ENCODE data around the gene THSD7B. TPM values are rescaled to one million over a fixed set of nuclear protein-coding genes. Genes with fewer than 3 reads are reported as not detected.
"Not testable (repeated sequence)": the region's sequence is repeated elsewhere in the genome, so short reads cannot be mapped to it uniquely, and the experiment has no call there.

The THSD7B gene
- total RNA-seq, 1 experiment from 2014 or later: not detected

DNA sequence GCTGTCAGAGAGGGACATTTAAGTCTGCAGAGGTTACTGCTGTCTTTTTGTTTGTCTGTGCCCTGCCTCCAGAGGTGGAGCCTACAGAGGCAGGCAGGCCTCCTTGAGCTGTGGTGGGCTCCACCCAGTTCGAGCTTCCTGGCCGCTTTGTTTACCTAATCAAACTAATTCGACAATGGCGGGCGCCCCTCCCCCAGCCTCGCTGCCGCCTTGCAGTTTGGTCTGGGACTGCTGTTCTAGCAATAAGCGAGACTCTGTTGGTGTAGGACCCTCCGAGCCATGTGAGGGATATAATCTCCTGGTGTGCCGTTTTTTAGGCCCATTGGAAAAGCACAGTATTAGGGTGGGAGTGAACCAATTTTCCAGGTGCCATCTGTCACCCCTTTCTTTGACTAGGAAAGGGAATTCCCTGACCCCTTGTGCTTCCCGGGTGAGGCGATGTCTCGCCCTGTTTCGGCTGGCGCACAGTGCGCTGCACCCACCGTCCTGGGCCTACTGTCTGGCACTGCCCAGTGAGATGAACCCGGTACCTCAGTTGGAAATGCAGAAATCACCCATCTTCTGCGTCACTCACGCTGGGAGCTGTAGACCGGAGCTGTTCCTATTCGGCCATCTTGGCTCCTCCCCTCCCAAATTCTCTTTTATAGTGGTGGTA lies 310.9 kb downstream of the THSD7B start:
- DNase-seq (ENCODE audit: low read depth, low spot score); in situ Hi-C loops (cut with HindIII; ENCODE audit: low pct_unique_long_range_greater_than_20kb, low sequenced_read_pairs): not testable (repeated sequence)

DNA sequence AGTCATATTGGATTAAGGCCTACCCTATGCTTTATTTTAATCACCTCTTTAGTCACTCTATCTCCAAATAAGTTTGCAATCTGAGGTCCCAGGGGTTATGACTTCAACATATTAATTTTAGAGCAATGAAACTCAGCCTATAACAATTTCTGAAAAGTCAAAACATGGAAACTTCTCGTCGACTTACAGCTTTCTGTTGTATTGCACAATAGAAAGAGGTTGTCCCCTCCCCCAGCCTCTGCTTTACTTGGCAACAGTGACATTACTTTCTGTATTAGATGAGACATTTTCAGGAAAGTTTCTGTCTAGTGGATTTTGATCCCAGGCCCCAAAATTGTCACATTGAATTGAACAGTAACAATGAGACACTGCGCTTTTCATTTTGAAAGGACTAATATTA lies 326.4 kb downstream of the THSD7B start:
- in situ Hi-C loops (cut with HindIII; ENCODE audit: low pct_unique_long_range_greater_than_20kb, low sequenced_read_pairs): no loop called here
- no peak for DNase-seq (ENCODE audit: low read depth, low spot score)

DNA sequence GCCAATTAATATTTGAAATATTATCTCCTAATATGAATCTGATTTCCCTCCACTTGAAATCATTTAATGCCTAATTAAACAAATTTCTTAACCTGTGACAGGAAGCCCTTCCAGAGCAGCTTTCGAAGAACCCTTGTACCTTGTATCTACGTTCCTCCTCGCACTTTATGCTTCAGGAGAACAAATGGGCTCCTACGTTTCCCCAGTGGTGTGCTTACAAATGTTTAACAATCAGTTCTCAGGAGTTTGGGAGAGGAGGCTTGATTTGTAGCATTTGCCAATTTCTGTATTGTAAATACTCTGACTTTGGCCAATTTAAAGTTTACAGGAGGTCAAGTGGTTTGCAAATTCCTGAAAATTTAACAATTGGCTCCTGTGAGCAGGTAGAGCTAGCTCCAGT lies 327.8 kb downstream of the THSD7B start:
- DNase-seq (ENCODE audit: low read depth, low spot score): no peak
- in situ Hi-C loops (cut with HindIII; ENCODE audit: low pct_unique_long_range_greater_than_20kb, low sequenced_read_pairs): no loop called here

DNA sequence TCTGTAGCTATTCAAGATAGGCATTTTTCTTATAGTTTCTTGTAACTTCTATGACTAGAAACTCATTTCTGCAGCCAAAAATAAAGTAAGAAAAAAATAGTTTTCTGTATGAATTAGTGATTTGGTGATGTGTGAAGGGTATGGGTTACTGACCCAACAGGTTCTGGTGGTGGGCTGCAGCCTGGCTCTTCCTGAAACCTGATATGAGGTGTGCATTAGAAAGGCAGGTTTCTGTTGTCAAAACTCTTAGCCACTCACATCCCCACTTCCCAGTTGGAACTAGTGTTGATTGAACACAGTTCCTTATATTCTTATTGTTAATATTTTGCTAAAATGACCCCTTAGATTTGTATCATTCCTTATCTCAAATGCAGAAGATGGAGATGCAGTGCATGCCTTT lies 330.8 kb downstream of the THSD7B start:
- in situ Hi-C loops (cut with HindIII; ENCODE audit: low pct_unique_long_range_greater_than_20kb, low sequenced_read_pairs): no loop called here
- DNase-seq (ENCODE audit: low read depth, low spot score): no peak

DNA sequence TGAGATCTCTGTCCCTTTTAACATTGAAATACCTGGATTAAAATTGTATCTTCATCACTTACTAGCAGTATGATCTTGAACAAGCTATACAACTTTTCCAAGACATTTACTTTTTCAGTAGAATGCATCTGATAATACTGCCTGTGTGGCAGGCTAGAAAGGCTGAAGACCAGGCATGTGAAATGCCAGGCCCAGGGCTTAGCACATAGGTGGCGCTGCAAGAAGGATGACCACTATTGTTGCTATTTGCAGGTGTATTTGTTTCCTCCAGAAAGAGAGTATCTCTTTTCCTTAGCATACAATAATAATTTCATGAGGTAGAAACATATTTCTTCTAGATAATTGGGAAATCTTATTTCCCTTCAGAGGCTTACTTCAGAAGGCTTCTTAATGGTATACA lies 331.3 kb downstream of the THSD7B start:
- in situ Hi-C loops (cut with HindIII; ENCODE audit: low pct_unique_long_range_greater_than_20kb, low sequenced_read_pairs): no loop called here
- DNase-seq (ENCODE audit: low read depth, low spot score): no peak

DNA sequence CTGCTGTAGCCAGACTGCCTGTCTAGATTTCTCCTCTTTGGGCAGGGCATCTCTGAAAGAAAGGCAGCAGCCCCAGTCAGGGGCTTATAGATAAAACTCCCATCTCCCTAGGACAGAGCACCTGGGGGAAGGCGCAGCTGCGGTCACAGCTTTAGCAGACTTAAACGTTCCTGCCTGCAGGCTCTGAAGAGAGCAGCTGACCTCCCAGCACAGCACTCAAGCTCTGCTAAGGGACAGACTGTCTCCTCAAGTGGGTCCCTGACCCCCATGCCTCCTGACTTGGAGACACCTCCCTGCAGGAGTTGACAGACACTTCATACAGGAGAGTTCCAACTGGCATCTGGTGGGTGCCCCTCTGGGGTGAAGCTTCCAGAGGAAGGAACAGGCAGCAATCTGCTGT lies 336.5 kb downstream of the THSD7B start:
- in situ Hi-C loops (cut with HindIII; ENCODE audit: low pct_unique_long_range_greater_than_20kb, low sequenced_read_pairs); DNase-seq (ENCODE audit: low read depth, low spot score): not testable (repeated sequence)

DNA sequence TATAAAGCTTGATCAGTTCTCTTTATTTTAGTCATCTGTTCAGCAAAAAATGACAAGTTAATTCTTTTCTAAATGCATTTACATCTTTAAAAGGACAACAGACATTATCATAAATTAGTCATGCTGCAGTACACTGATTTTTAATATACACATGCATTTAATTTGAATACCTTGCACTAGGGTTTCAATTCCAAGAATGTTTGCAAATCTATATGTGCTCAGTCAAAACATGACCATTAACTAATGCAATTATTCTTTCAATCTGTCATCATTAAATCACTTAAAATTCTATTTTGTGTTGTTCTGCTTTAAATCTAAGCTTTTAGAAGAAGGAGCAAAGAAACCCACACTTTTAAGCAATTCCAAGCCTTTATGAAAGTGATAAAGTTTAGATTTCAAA lies 342.6 kb downstream of the THSD7B start:
- in situ Hi-C loops (cut with HindIII; ENCODE audit: low pct_unique_long_range_greater_than_20kb, low sequenced_read_pairs): no loop called here
- DNase-seq (ENCODE audit: low read depth, low spot score): no peak

DNA sequence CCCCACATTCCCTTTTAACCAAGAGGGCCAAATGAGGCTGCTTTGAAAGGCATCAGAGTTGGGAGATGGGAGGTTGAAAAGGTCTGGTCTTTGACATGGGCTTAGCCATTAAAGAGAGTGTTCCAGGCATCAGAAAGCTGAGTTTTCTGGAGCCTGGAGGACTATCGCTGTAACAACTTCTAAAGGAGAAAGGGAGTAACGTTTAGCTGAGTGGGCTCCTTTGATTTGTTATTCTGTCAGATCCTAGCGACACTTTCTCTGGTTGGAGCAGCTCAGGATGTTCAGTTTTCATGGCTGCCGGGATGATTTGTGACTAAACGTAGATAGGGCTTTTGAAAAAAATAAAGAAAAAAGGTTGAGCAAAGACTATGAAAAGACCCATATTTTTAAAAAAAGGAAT lies 346.6 kb downstream of the THSD7B start:
- DNase-seq (ENCODE audit: low read depth, low spot score): no peak
- in situ Hi-C loops (cut with HindIII; ENCODE audit: low pct_unique_long_range_greater_than_20kb, low sequenced_read_pairs): no loop called here

DNA sequence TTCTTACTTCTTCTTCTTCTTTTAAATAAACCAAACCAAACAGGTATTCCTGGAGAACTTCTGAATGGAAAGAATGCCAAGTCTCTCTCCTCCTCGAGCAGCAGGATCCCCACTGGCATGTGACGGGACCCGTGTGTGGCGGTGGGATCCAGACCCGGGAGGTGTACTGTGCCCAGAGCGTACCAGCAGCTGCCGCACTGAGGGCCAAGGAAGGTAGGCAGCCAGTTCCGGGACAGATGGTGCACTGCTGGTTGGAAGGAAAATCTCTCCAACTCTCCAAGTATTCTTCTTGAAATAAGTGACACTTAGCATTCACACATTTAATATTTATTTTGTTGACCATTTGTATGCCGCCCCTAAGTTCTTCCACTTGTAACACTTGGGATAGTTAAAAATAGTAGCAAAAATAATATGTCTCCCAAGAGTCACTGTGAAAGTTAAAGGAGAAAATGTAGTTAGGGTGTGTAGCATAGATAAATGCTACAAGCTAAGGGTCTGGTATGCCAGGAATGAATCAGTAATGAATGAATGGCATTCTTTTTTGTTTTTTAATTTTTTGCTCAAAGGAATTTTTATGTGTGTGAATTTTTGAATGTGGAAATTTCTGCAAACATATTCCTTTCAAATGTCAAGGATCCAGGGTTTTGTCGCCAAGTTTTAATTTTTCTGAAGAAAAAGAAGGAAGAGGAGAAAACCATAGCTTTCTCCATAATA lies 349.9 kb downstream of the THSD7B start:
- in situ Hi-C loops (cut with HindIII; ENCODE audit: low pct_unique_long_range_greater_than_20kb, low sequenced_read_pairs): no loop called here
- no peak for DNase-seq (ENCODE audit: low read depth, low spot score)

DNA sequence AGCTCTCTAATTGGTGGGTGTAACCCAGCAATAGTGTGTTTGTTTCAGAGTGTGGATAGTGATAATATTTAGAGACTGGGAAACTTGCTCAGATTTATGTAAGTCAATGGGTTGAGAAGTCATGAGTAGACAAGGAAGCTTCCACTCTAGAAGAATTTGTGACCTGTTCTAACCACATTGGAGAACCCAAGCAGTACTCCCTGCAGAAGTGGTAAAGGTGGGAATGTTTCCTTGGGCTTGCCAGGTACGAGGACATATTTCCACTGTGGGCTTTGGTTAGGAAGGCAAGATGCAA lies 350.4 kb downstream of the THSD7B start:
- in situ Hi-C loops (cut with HindIII; ENCODE audit: low pct_unique_long_range_greater_than_20kb, low sequenced_read_pairs): no loop called here

DNA sequence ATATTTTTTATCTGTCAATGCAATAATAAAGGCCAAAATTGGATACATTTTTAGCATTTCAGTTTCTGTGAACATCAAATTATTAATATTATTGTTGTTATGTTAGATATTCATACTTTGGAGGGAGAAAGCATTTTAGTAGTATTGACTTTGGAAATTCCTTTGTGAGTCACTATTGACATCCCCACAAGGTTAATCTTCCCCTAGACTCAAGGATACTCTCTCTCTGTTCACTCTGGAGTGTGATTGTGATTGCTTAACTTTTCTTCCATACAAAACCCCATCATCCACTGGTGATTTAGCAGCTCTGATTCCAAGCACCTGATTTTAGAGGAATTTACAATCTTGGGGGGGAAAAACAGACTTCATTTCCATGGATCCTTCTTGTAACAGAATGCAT lies 352.0 kb downstream of the THSD7B start:
- no peak for DNase-seq (ENCODE audit: low read depth, low spot score)
- in situ Hi-C loops (cut with HindIII; ENCODE audit: low pct_unique_long_range_greater_than_20kb, low sequenced_read_pairs): no loop called here

More for the DNA sequence above, 350.4 kb downstream of the THSD7B start:
- no peak for DNase-seq (ENCODE audit: low read depth, low spot score)

DNA sequence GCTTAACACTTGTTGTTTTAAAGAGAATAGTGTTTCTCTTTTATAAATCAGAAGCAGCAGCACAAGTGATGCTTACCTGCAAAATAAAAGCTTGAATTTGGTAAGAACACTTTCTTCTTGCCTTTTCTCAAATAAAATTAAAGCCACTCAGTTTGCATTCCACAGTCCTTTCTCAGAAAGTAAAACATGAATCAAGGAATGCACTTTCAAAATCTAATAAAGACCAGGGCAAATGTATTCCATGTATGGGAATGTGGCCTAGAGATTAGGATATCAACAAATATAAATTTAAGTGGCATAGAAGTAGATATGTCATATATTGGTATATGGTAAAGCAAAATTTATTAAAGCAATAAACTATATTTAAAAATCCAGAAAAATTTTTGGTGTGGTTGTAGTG lies 352.8 kb downstream of the THSD7B start:
- in situ Hi-C loops (cut with HindIII; ENCODE audit: low pct_unique_long_range_greater_than_20kb, low sequenced_read_pairs): no loop called here
- DNase-seq (ENCODE audit: low read depth, low spot score): no peak

DNA sequence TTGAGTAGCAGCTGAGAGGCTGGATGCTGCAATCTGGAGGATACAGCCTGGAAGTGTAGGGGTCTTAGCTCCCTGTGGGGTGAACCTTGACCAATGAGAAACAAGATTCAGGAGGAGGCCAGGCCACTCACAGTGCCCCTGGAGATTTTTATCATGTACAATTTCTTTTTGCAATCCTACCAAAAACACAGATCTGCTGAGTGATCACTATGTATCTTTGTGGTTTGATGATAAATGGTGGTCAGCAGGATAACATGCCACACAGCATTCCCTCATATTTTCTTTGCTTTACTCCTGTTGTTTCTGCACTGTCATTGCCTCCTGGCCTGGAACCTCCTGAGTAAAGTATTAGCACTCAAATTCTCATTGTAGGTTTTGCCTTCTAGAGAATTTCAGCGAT lies 357.9 kb downstream of the THSD7B start:
- DNase-seq (ENCODE audit: low read depth, low spot score): no peak
- in situ Hi-C loops (cut with HindIII; ENCODE audit: low pct_unique_long_range_greater_than_20kb, low sequenced_read_pairs): no loop called here

DNA sequence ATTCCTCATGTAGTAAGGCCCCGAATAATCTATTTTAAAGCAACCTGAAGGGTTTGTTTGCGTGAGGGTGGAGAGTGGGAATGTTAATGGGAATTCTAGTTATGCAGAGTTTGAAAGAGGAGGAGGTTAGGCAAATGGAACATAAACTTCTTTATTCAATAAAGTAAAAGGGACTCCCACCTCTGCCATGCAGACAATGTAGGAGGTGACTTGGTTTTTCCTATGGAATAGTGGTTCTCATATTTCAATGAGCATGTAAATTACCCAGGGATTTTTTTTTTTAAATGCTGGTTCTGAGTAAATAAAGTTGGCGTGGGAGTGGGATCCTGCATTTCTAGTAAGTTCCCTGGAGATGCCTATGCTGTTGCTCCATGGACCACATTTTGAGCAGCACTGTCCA lies 367.9 kb downstream of the THSD7B start:
- DNase-seq (ENCODE audit: low read depth, low spot score): no peak
- in situ Hi-C loops (cut with HindIII; ENCODE audit: low pct_unique_long_range_greater_than_20kb, low sequenced_read_pairs): no loop called here

DNA sequence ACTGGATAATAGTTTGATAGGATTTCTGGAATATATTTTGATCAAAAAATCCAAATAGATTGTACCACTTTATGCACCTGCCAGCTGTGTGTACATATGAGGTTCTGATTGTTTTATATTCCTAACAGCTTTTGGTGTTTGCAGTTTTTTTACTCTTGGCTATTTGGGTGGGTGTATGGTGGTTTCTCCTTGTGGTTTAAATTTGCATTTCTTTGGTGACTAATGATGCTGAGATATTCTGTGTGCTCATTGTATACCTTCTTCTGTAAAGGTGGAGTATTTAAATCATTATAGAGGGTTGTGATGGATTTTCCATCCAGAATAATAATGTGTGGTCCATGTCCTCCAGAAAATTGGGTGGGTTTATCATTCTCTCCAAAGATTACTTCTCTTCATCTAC lies 372.9 kb downstream of the THSD7B start:
- in situ Hi-C loops (cut with HindIII; ENCODE audit: low pct_unique_long_range_greater_than_20kb, low sequenced_read_pairs): no loop called here
- no peak for DNase-seq (ENCODE audit: low read depth, low spot score)

DNA sequence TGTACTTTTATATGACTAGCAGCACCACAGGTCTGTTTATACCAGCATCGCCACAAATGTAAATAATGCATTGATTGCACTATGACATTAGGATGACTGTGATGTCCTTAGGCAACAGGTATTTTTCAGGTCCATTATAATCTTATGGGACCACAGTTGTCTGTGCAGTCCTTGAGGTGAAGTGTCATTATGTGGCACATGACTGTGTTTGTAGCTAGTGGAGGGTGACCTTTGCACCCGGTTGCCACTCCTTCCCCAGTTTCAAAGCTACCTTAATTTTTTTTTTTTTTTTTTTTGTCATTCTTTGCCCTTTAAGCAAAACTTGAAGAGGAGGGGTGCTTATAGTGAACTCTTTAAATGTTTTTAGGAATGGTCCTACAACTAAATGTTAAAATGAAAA lies 386.4 kb downstream of the THSD7B start:
- in situ Hi-C loops (cut with HindIII; ENCODE audit: low pct_unique_long_range_greater_than_20kb, low sequenced_read_pairs): no loop called here
- DNase-seq (ENCODE audit: low read depth, low spot score): no peak

DNA sequence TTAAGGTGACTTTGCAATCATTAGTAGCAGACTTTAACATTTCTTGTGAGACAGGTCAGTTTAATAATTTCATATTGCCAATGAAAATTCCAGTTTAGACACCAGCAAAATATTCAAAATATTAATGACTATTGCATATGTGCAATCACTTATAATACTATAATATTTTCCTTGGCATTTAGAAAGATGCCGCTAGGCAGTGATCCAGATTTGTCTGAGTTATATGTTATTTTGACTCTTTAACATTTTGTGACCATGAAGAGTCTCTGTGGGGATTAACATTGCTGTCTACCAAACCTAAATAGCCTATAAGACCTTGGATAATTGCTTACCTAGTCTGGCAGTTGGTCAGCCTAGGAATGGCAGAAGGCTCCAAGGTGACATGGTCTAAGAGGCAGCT lies 389.6 kb downstream of the THSD7B start:
- in situ Hi-C loops (cut with HindIII; ENCODE audit: low pct_unique_long_range_greater_than_20kb, low sequenced_read_pairs): no loop called here

DNA sequence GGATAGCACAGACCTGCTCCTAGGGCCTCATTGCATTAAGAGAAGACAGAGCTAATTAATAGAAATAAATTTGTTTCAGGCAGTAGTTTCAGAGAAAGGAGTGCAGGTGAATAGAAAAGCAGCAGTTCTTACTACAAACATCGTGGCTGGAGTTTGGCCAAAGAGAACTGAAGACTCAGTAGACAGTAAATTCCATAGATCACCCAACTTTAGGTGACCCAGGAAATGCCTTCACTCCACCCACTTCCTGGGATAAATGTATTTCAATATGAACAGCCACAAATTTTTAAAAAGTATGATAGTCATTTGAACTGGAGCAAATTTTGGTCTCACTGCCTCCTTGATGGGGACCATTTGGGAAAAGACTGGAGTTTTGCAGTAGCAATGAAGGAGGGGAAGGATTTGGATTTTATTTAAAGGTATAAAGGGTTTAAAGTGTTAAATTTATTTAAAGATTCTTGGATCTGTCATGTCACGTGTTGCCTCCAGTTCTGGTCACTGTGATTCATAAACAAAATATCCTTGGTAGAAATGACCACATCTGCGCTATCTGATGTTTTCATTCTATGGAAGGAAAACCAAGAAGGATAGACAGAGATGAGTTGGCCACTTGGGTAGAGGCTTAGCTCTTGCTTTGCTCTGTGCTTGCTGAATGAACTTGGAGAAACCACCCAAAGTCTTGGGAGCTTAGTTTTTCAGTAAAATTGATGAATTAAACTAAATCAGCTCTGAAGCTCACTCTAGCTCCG lies 390.2 kb downstream of the THSD7B start:
- in situ Hi-C loops (cut with HindIII; ENCODE audit: low pct_unique_long_range_greater_than_20kb, low sequenced_read_pairs): no loop called here
- DNase-seq (ENCODE audit: low read depth, low spot score): no peak

More for the DNA sequence above, 389.6 kb downstream of the THSD7B start:
- no peak for DNase-seq (ENCODE audit: low read depth, low spot score)

All from SK-MEL-5 (cell line).